Stomach (tissue), 4 donors: ENCODE data around the gene RBM6.

Experiments
- CTCF ChIP-seq, 7 experiments: fragments of 450-650 bp in 4 of 7; fragments of 200-600 bp in 3 of 7; sonication (generic) in 3 of 7; IDR thresholded peaks; one replicate each; pipeline ENCODE4 v1.5.1; 2016 to 2019; ENCODE audit warnings: antibody characterized with exemption in 7 of 7, control low read depth in 2 of 7, mild to moderate bottlenecking in 1 of 7
- EP300 ChIP-seq: sonication (generic); formaldehyde crosslinking; IDR thresholded peaks from one replicate; pipeline ENCODE4 v1.6.1; 2017; ENCODE audit warnings: antibody characterized with exemption
- POLR2A ChIP-seq, 4 donors: fragments of 450-650 bp; IDR thresholded peaks; one replicate each; pipeline ENCODE4 v1.6.1; 2016; ENCODE audit warnings: antibody characterized with exemption in 4 of 4, control low read depth in 2 of 4, mild to moderate bottlenecking in 1 of 4, moderate library complexity in 1 of 4

DNA sequence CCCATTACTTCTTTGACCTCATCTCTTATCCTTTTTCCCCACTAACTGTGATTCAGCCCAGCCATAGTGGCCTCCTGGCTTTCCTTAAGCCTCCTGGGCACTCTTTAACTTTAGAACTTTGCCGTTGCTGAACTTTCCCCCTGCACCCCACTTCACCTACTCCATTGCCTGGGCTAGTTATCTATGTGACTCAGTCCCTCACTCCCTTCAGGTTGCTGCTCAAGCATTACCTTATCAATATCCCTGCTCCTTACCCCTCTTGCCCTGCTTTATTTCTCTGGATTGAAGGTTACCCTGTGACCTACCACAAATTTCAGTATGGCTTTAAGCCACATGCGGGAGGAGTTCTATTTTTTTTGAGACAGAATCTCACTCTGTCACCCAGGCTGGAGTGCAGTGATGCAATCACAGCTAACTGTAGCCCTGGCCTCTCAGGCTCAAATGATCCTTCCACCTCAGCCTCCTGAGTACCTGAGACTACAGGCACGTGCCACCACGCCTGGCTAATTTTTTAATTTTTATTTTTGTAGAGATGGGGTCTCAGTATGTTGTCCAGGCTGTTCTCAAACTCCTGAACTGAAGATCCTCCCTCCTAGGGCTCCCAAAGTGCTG, 13.7 kb upstream of the RBM6 start:
- TF ChIP-seq POLR2A (IDR thresholded peaks at IDR 0.05) (no peak), CTCF (IDR thresholded peaks at IDR 0.05) (no peak), EP300 (no peak)
